GM19452 (cell line): ENCODE data around the gene TBRG4.

Source experiments
- ATAC-seq: cut with Tn5 transposase; IDR thresholded peaks from one replicate; pipeline ENCODE4 v1.9.1; 2021; ENCODE audit not compliant: unreplicated experiment

TBRG4 gene

DNA sequence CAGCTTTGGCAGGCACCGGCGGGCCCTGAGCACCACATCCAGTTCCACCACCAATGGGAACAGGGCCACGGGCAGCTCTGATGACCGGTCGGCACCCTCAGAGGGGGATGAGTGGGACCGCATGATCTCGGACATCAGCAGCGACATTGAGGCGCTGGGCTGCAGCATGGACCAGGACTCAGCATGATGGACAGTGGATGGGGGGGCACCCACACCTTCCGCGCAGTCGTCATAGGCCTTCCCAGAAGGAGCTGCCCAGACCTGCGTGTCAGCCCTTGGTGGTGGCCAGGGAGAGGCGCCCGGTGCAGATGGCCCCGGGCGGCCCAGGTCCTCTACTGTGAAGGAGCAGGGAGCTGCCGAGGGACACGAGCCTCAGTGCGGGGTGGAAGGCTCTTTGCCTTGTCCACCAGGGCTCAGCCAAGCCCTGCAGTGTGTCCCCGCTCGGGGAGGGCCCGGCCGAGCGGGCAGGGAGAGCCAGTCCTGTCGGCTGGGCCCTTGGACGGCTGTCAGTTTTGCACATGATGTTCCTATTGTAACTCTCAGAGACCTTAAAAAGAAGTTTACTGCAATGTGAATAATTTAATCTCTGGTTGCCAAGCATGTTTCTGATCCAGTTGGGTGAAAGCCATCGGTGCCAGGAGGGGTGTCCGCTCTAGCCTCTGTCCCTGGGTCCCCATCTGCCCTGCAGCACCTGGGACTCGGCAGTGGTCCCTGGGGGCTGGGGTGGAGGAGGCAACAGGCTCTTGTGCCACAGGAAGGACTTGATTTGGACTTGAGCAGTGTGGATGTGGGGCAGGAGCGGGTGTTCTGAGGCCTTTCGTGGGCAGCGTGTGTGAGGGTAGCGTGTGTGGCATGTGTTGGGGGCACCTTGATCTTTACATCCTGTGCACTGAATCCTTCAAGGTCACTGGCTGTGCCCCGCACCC lies 35.4 kb downstream of the TBRG4 start:
- ATAC-seq: no peak

DNA sequence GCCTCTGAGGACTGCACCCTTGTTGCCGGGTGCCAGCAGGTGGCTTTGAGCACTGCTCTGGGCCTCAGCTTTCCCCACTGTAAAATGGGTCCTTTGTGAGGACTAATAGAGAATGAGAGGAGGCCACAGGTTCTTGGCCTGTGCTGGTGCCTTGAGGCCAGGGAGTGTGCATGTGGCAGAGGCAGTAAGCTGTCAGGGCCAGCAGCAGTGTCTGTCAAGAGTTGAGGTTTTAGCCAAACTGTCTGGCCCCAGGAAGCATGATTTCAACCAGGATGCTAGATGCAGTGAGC lies 36.2 kb downstream of the TBRG4 start:
- no peak for ATAC-seq

DNA sequence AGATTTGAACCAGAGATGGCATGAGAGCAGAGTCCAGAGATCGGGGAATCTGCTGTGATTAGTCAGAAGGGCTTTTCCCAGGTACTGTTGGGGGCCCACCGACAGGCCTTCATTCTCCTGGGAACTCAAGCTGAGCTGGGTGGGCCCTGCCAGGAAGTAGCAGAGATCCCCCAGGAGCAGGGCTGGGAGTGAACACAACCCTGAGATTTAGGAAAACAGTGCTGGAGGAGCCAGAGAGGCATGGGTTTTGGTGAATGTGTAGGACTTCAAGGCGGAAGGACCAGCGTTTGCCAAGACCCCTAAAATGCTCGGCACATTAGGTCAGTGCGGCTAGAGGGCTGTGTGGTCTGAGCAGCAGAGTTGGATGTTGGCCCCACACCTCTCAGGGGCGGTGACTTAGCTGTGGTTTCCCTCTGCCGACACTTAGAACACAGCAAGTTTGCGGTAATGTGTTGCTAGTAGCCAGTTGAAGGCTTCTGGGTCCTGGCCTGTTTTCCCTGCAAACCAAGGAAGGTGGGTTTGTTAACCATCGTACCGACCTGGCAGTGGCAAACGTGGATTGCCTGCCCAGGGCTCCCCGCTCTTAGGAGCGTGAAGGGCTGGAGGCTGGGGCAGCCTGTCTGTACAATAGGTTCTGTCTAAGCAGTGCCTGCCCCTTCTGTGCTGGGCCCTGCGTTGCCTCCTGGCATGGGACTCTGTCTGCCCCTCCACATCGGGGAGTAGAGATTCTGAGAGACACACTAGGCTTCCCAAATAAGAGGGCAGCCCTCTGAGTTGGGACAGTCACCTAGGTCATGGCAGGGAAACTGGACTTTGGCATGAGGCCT lies 36.8 kb downstream of the TBRG4 start:
- no peak for ATAC-seq

DNA sequence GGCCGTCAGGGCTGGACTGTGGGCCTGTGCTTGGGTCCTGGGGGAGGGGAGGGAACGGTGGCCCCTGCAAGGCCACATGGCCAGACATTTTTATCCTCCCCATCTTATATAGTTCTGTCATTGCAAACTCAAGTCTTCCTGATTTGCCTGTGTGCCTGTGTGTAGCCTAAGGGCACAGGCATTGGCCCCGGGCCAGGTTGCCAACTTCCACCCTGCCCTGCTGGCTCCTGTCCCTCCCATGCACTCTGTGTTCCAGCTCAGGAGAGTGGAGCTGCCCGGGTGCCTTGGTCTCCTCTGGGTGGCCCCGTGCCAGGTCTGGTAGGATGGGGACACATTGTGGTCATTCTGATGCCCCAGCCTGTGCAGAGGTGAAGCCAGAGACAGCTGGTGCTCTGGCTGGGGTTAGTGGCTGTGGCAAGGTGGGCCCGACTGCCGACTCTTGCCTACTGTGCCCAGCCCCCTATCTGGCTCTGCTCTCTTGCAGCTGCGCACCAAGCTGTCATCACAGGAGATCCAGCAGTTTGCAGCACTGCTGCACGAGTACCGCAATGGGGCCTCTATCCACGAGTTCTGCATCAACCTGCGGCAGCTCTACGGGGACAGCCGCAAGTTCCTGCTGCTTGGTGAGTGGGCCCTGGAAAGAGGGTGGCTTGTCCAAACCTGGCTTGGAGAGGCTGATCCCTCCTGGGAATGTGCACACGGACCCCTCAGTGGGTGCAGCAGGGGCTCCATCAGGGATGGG lies 37.5 kb downstream of the TBRG4 start:
- ATAC-seq: no peak

DNA sequence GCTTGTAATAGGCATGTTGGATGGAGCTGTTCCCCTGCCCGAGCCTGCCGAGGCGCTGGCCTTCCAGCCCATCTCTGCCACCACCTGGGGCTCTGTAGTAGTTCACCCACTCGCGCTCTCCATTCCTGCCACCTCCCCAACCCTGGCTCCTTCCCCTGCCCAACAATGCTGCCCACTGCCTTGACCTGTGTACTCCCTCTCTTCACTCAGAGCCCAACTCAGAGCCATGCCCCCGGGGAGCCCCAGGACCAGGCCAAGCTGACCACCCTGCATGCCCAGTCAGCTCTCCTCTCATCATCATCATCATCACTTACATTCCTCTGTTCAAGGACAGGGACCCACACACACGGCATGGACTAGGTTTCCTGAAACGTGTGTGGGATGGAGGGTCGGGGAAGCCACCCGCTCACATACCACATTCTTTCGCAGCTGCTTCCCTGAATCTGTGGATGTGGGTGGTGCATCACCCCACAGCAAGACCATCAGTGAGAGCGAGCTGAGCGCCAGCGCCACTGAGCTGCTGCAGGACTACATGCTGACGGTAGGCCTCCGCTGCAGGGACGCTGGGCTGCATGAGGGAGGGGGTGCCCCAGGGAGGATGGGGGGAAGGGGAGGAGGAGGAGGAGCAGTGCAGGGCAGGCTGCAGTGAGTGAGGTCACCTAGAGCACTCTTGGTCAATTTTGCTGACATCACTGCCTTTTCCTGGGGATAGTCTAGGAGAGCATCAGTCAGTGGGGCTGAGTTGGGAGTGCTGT lies 38.3 kb downstream of the TBRG4 start:
- no peak for ATAC-seq

DNA sequence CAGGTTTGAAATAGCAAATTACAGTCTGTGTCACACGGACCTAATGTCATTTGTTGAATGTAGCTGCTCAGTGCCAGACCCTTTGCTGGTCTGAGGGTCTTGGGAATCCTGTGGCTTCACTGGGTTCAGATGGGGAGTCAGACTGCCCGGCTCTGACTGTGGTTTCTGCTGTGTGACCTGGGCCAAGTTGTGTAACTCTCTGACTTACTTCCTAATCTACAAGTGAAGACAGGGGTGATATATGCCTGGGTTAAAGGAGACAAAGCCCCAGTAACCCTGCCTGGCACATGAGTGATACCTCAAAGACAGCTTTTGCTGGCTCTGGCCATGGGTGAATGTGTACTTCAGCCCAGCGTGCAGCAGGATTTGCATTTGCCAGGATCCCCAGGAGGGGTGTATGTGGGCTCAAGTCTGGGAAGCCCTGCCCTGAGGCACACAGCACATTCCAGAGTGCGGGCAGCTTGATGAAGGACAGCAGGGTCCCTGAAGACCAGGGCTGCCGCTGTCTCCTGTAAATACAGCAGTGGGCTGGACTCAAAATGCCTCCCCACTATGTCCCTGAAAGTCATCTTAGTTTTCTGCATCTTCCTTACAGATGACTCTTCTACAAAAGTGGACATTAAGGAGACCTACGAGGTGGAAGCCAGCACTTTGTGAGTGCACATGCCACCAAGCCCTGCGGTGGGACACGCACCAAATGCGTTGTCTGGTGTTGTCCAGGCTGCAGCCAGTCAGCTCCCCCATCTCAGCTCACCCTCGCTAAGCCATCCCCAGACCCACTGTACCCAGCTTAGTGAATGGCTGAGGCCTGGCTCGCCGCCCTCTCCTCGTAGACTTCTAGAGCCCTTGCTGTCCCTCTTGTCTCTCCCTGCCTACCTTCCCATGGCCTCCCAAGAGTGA lies 39.1 kb downstream of the TBRG4 start:
- ATAC-seq: no peak

DNA sequence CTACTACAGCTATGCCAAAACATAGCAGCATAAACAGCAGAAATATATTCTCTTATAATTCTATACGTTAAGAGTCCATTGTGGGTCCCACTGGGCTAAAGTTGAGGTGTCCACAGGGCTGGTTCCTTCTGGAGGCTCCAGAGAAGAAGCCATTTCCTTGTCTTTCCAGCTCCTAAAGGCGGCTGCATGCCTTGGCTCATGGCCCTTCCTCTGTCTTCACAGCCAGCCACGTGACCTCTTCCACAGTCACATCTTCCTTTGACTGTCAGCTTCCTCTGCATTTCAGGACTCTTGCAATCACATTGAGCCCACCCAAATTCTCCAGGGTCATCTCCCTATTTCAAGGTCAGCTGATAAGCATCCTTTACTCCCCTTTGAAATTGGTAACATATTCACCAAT lies 40.0 kb downstream of the TBRG4 start:
- no peak for ATAC-seq

DNA sequence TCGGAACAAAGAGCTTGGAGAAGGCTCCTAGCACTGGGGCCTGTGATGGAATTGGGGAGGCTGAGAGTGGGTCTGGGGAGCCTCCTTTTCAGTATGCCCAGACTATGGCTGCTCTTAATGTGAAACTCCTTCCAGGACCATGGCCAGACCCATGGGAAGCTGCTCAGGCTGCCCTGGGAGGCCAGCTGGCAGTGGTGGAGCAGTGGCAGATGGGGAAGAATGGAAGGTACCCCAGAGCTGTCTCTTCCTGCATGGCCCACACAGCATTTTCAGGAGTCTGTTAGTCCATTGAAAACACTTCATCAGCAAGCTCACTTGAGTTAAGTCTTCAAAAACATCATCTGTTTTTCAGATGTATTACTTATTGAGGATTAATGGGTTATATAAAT lies 41.2 kb downstream of the TBRG4 start:
- no peak for ATAC-seq

DNA sequence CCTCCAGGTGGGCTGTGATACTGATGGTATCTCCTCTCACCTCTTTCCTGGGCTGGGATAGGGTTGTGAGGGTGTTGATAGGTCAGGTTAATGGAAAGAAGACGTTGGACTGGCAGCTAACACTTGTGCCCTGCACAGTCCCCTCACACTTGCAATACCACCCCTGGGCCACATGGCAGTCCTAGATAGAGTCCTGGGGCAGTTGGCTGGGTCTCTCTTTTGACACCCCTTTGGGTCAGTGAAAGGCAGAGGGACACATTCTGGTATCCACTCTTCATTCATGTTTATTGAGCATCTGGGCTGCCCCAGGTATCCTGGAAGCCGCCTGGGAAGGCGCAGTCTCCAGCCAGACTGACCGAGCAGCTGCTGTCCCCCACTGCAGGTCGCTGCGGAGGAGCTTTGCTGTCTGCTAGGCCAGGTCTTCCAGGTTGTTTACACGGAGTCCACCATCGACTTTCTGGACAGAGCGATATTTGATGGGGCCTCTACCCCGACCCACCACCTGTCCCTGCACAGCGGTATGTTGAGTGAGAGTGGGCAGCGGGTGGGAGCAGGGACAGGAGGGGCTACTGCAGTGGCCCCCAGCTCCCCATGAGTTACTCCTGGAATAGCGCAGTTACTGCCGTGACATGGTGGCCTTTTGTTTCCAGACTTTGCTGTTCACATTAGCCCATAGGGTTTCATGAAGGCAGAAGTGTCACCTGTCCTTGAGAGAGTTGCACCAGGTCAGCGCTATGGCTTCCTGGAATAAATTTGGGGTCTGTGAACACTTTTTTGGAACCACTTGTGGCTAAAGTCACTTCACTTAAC lies 41.8 kb downstream of the TBRG4 start:
- no peak for ATAC-seq

DNA sequence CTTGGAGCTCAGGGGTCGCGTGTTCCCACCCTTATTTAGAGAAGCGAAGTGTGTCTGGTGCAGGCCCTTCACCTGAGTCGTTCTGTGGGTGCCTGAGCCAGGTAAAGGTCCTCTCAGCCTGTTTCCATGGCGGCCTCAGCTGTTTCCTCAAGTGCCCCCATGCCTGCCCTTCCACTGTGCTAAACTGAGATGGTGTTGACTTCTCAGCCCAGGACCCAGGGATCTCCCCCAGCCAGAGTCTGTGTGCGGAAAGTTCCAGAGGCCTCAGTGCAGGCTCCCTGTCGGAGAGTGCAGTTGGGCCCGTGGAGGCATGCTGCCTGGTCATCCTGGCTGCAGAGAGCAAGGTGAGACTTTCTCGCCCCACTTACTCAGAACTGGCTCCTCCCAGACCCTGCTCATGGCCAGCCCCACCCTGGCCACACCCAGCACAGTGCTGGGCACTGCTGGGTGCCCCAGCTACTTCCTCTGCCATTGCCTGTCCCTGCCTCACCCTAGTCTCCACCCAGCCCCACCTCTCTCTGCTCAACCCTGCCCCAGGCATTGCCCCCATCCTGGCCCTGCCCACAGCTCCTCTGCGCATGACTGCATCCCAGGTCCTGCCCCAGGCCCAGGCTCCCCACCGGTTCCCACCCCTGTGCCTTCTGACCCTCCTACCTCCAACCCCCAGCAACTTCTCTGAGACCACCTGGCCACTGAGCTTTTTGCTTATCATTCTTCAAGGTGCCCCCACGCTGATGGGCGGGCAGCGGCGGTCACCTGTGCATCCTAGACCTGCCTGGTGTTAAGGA lies 43.1 kb downstream of the TBRG4 start:
- ATAC-seq: no peak

DNA sequence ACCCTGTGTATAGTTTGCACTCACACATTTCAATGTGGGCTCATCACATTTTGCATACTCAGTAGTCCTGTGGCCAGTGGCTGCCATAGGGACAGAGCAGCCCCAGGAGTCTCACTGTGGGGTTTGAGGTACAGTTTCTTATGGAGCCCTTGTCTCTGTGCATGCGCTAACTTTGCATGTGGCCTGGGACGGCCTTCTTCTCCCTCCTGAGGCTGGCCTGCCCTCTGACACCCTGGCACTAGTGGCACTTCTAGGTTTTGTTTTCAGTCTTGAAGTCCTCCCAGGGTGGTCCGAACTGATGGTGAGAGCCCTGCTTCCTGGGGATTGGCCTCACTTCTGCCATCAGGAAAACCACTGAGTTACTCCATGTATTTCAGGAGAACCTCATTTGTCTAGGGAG lies 43.9 kb downstream of the TBRG4 start:
- no peak for ATAC-seq

DNA sequence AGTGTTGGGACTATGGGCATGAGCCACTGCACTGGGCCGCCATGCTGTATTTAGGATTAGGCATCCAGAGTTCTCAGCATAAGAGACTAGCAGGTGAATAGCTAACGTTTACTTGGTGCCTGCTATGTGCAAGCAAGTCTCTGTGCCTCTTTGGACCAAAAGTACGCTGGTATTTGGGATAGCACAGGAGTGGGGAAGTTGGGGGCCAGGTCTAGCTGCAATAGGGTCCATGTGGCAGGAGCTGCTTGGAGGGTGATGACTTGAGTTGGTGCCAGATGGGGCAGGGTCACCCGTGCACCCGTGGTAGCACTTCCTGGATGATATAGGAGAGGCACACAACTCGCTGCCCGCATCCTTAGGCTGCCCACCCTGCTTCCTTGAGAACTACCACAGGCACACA lies 45.1 kb downstream of the TBRG4 start:
- no peak for ATAC-seq

DNA sequence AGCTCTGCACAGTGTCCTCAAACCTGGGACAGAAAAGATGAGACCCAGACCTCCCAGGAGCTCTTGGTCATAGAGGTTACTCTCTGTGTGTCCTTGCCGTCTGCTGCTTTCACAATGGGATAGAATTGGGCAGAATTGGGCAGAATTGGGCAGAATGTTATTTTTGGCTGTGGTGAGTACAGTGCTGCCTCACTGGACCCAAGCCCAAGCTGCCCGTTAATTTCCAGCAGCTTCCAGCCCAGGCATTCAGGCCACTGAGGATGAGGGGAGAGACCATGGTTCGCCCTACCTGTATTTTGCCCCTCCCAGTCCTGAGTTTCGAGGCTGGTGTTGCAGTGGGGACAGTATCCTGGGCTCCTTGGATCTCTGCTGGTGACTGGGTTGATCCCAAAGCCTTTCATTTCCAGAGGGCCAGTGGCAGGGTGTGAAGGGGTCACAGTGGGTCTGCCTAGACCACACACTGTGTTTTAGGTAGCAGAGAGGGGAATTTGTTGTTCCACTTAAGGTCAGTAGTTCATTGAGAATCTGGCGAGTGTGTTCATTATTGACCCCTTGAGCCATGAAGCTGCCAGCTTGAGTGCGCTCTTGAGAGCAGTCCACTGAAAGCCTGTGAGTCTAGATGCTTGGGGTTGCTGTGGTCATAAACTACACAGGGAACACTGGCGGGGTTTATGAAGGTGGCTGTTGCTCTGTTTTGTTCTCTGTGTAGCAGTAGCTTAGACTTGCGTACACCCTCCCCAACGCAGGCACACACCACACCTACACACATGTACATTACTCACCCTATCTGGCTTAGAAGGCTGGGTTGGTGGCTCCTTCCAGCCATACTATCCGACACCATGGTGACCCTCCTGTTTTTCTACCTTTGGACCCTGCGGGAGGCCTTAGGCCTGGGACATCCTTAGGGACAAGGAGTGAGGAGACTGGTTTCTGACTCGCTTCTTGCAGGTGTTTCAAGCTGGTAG lies 46.2 kb downstream of the TBRG4 start:
- no peak for ATAC-seq

DNA sequence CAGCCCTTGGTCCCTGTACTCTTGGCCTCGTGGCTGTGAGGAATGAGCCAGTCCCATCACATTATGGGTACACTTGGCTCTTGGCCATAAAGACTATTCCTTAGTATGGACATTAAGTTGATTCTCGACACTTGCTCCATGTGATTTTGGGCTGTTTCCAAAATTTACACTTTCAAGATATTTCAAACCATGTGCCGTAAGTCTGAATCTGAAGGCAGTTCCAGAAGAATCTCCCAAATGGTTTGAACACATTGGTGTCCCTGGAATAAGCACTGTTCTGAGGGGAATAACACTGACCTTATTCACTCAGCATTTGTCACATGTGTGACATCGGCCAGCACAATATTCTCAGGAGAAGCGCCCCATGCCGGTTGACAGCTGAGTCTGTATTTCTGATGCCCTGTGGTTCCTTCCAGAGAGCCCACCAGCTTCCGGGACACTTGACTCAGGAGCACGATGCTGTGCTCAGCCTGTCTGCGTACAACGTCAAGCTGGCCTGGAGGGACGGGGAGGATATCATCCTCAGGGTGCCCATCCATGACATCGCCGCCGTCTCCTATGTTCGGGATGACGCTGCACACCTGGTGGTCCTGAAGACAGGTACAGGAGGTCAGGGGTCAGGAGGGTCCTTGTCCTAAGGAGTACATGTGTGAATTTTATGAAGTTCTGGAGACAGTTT lies 47.3 kb downstream of the TBRG4 start:
- no peak for ATAC-seq

DNA sequence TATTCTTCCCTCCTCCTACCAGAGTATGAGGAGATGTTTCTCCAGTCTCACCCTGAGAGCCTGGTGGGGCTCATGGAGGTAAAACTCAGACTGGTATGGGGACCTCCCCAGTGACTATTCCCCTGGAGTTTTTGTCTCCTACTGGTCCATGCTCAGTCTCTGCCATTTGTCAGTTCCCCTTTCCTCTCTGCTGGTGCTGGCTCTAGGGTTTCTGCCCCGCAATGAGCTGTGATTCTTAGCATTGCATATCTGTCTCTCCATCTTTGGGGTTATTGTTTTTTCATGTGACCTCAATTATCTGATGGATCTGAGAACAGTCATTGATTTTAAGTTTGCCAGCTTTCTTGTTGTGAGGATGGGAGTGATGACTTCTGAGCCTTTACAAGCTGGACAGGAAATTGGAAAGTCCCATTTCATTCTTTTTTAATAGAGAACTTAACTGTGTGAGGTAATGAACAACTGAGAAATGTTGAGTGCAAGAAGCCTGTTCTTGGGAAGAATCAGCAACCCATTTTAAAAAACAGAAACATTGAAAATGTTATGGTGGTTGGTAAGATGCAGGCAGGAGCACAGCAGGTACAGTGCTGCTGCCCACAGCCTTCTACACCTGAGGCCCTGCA lies 49.6 kb downstream of the TBRG4 start:
- ATAC-seq: no peak

DNA sequence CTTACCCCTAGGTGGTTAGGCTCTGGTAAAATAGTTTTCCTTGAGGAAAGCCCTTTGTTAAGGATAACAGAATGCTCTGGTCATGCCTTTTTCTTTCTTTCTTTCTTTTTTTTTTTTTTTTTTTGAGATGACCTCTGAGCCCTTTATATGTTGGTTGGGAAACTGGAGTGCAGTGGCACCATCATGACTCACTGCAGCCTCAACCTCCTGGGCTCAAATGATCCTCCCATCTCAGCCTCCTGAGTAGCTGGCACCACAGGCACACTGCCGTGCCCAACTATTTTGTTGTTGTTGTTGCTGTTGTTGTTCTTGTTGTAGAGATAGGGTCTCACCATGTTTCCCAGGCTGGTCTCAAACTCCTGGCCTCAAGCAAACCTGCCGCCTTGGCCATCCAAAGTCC lies 50.1 kb downstream of the TBRG4 start:
- no peak for ATAC-seq
